Stimulated activated CD4-positive, alpha-beta T cell treated with anti-CD3 and anti-CD28 coated beads, Interleukin-1b, Interleukin-23, amount 100 ng/mL, for 1 hour (primary cell): ENCODE data around the gene RBM6.
"Not testable (repeated sequence)": the region's sequence is repeated elsewhere in the genome, so short reads cannot be mapped to it uniquely, and the experiment has no call there.

Experiments used
- DNase-seq, 2 donors: peaks; one replicate each; pipeline ENCODE4 v3.0.0-alpha.2; 2020; ENCODE audit warnings: low read depth in 2 of 2

RBM6 gene

GRCh38 chr3:49939858-49940666 lies at the start of gene RBM6:
RBM6 (plus strand) TSS chr3:49940150; CDS start chr3:49962642, 22,492 bp downstream.
- DNase-seq: peak; percentile 79 to 83

GRCh38 chr3:49895791-49896190 lies 44.2 kb upstream of the RBM6 start:
- no peak for DNase-seq

GRCh38 chr3:49896345-49896744 lies 43.6 kb upstream of the RBM6 start:
- DNase-seq: no peak

- DNase-seq: no peak
Observed at GRCh38 chr3:49898991-49899390, 41.0 kb upstream of the RBM6 start.

GRCh38 chr3:49899815-49900214 lies 40.1 kb upstream of the RBM6 start:
- no peak for DNase-seq

- DNase-seq: no peak
Observed at GRCh38 chr3:49900491-49901153, 39.3 kb upstream of the RBM6 start.

- DNase-seq: no peak
Observed at GRCh38 chr3:49901366-49902339, 38.3 kb upstream of the RBM6 start.

GRCh38 chr3:49902511-49903345 lies 37.2 kb upstream of the RBM6 start:
- DNase-seq: no peak

- peak; percentile 37 to 72 for DNase-seq
Observed at GRCh38 chr3:49903451-49904424, 36.2 kb upstream of the RBM6 start, which contains the start of gene MST1R. MST1R (minus strand) TSS chr3:49903873; CDS start chr3:49903609, 264 bp downstream.

GRCh38 chr3:49904448-49904847 lies 35.5 kb upstream of the RBM6 start:
- not testable (repeated sequence) for DNase-seq

GRCh38 chr3:49906073-49906743 lies 33.7 kb upstream of the RBM6 start:
- DNase-seq: peak in 1 of 2 donors; percentile 13

GRCh38 chr3:49908373-49909199 lies 31.4 kb upstream of the RBM6 start:
- DNase-seq: no peak

GRCh38 chr3:49910409-49911123 lies 29.4 kb upstream of the RBM6 start:
- DNase-seq: no peak

GRCh38 chr3:49911124-49911420 lies 28.9 kb upstream of the RBM6 start:
- no peak for DNase-seq

- no peak for DNase-seq
Observed at GRCh38 chr3:49911611-49912010, 28.3 kb upstream of the RBM6 start.

- DNase-seq: no peak
Observed at GRCh38 chr3:49912881-49913281, 27.1 kb upstream of the RBM6 start.

GRCh38 chr3:49914906-49915305 lies 25.0 kb upstream of the RBM6 start:
- DNase-seq: no peak

GRCh38 chr3:49916686-49917085 lies 23.3 kb upstream of the RBM6 start:
- no peak for DNase-seq
